HCT116 (cell line): ENCODE results near the gene TBC1D4.

ENCODE experiments used
- CEBPB ChIP-seq: IDR thresholded peaks from 2 replicates; pipeline ENCODE4 v1.6.1; 2012; ENCODE audit warnings: low read depth
- POLR2A ChIP-seq: IDR thresholded peaks from 2 replicates; pipeline ENCODE4 v1.7.0; 2011; ENCODE audit warnings: borderline replicate concordance; ENCODE audit not compliant: insufficient read depth, insufficient read length; ENCODE audit errors: extremely low read depth
- TF ChIP-seq, protein P1 (sequence below), 3 experiments: fragments of 200-600 bp in 1 of 3; sonication (generic) in 1 of 3; IDR thresholded peaks in 2 of 3; conservative IDR thresholded peaks in 1 of 3; 2 replicates each; pipeline ENCODE4 v1.5.1; 2012 to 2017; ENCODE audit warnings: low read depth in 2 of 3, low read length in 2 of 3, antibody characterized with exemption in 1 of 3, borderline replicate concordance in 1 of 3, control low read depth in 1 of 3, mild to moderate bottlenecking in 1 of 3, mixed read lengths in 1 of 3, mixed run types in 1 of 3, moderate library complexity in 1 of 3; ENCODE audit not compliant: insufficient read depth in 1 of 3

DNA sequence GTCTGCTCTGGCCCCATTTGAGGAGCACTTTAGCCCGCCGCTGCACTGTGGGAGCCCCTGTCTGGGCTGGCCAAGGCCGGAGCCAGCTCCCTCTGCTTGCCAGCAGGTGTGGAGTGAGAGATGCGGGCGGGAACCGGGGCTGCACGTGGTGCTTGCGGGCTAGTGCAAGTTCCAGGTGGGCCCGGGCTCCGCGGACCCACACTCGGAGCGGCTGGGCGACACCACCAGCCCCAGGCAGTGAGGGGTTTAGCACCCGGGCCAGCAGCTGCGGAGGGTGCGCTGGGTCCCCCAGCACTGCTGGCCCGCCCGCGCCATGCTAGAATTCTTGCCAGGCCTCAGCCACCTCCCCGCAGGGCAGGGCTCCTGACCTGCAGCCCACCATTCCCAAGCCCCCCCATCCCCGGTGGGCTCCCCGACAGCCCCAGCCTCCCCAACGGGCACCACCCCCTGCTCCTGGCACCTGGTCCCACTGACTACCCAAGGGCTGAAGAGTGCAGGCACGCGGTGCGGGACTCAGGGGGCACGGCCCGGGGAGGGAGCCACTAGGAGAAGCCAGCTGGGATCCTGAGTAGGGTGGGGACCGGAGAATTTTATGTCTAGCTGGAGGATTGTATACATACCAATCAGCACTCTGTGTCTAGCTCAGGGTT, 36.6 kb upstream of the TBC1D4 start:
- TF ChIP-seq POLR2A (no peak), CEBPB (no peak)
- TF ChIP-seq, protein P1, sequence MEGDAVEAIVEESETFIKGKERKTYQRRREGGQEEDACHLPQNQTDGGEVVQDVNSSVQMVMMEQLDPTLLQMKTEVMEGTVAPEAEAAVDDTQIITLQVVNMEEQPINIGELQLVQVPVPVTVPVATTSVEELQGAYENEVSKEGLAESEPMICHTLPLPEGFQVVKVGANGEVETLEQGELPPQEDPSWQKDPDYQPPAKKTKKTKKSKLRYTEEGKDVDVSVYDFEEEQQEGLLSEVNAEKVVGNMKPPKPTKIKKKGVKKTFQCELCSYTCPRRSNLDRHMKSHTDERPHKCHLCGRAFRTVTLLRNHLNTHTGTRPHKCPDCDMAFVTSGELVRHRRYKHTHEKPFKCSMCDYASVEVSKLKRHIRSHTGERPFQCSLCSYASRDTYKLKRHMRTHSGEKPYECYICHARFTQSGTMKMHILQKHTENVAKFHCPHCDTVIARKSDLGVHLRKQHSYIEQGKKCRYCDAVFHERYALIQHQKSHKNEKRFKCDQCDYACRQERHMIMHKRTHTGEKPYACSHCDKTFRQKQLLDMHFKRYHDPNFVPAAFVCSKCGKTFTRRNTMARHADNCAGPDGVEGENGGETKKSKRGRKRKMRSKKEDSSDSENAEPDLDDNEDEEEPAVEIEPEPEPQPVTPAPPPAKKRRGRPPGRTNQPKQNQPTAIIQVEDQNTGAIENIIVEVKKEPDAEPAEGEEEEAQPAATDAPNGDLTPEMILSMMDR (IDR thresholded peaks at IDR 0.05 in 2 of 3, conservative IDR thresholded peaks at IDR 0.05 in 1 of 3; ENCODE audit: borderline replicate concordance in 1 of 3, insufficient read depth in 1 of 3, low read depth in 2 of 3, low read length in 2 of 3), result no peak
